IPS-15b (cell line): Measurements from ENCODE around the gene MOB3B.

ENCODE experiments used
- H3K27me3 ChIP-seq: one replicate; pipeline ENCODE4 v1.6.1; 2013; ENCODE audit warnings: low read length; ENCODE audit not compliant: control insufficient read depth, insufficient read depth
- H3K36me3 ChIP-seq: one replicate; pipeline ENCODE4 v1.6.1; 2013; ENCODE audit warnings: low read length; ENCODE audit not compliant: control insufficient read depth, insufficient read depth
- H3K4me1 ChIP-seq: one replicate; pipeline ENCODE4 v1.6.1; 2013; ENCODE audit warnings: mild to moderate bottlenecking, low read length; ENCODE audit not compliant: control insufficient read depth, insufficient read depth
- H3K4me3 ChIP-seq: one replicate; pipeline ENCODE4 v1.5.1; 2013; ENCODE audit warnings: low read depth, low read length
- H3K9ac ChIP-seq: one replicate; pipeline ENCODE4 v1.6.1; 2013; ENCODE audit warnings: low read depth, mild to moderate bottlenecking, low read length
- H3K9me3 ChIP-seq: one replicate; pipeline ENCODE4 v1.6.1; 2013; ENCODE audit warnings: mild to moderate bottlenecking, low read length; ENCODE audit not compliant: control insufficient read depth, insufficient read depth

Gene MOB3B

GRCh38 chr9:27529316-27530278 lies at the start of gene MOB3B:
Gene MOB3B (minus strand): TSS chr9:27529814. CDS start chr9:27455550, 74,264 bp downstream.
- H3K9me3 ChIP-seq = no peaks in the 10 kb centered on the region
- H3K4me1 ChIP-seq = peaks cover 9% of the 10 kb centered on the region
- H3K4me3 ChIP-seq = peak within 1 kb of the TSS; percentile 63
- H3K9ac ChIP-seq = peak within 1 kb of the TSS; percentile 57
- H3K27me3 ChIP-seq = no peaks in the 10 kb centered on the region
- no peaks in the 10 kb centered on the region for H3K36me3 ChIP-seq

- Histone ChIP-seq H3K9ac (peak overlapping the region; percentile 62), H3K4me3 (peak overlapping the region; percentile 82), H3K4me1 (peaks cover 7% of the 10 kb centered on the region), H3K9me3 (peaks cover 3% of the 10 kb centered on the region), H3K36me3 (no peaks in the 10 kb centered on the region), H3K27me3 (peaks cover 6% of the 10 kb centered on the region)
These were observed 44.3 kb upstream of the MOB3B start for GRCh38 chr9:27573634-27574590.

GRCh38 chr9:27572918-27573633 lies 43.5 kb upstream of the MOB3B start, which contains the start of gene C9orf72:
Gene C9orf72 (minus strand): TSS chr9:27573481. CDS start chr9:27567120, 6,361 bp downstream.
- Histone ChIP-seq H3K27me3 (peaks cover 6% of the 10 kb centered on the region), H3K4me1 (peaks cover 7% of the 10 kb centered on the region), H3K9me3 (peaks cover 1% of the 10 kb centered on the region), H3K4me3 (peak within 1 kb of the TSS; percentile 82), H3K36me3 (no peaks in the 10 kb centered on the region), H3K9ac (peak within 1 kb of the TSS; percentile 81)

- Histone ChIP-seq H3K27me3 (peaks cover 6% of the 10 kb centered on the region), H3K4me1 (peaks cover 7% of the 10 kb centered on the region), H3K9ac (peak overlapping the region; percentile 81), H3K36me3 (no peaks in the 10 kb centered on the region), H3K9me3 (no peaks in the 10 kb centered on the region), H3K4me3 (peak overlapping the region; percentile 75)
These were observed 42.9 kb upstream of the MOB3B start for GRCh38 chr9:27572566-27572917.

GRCh38 chr9:27572061-27572460 lies 42.4 kb upstream of the MOB3B start:
- Histone ChIP-seq H3K27me3 (peaks cover 6% of the 10 kb centered on the region), H3K4me3 (peak overlapping the region; percentile 75), H3K9ac (no peak overlapping the region), H3K36me3 (no peaks in the 10 kb centered on the region), H3K4me1 (peaks cover 7% of the 10 kb centered on the region), H3K9me3 (no peaks in the 10 kb centered on the region)

GRCh38 chr9:27571011-27571410 lies 41.4 kb upstream of the MOB3B start:
- Histone ChIP-seq H3K4me1 (peaks cover 7% of the 10 kb centered on the region), H3K36me3 (no peaks in the 10 kb centered on the region), H3K4me3 (no peak overlapping the region), H3K9me3 (no peaks in the 10 kb centered on the region), H3K27me3 (peaks cover 6% of the 10 kb centered on the region), H3K9ac (no peak overlapping the region)

- H3K9ac ChIP-seq = no peak overlapping the region
- peaks cover 7% of the 10 kb centered on the region for H3K4me1 ChIP-seq
- no peaks in the 10 kb centered on the region for H3K9me3 ChIP-seq
These were observed 39.8 kb upstream of the MOB3B start for GRCh38 chr9:27569406-27569805.

GRCh38 chr9:27566118-27566517 lies 36.5 kb upstream of the MOB3B start:
- no peaks in the 10 kb centered on the region for H3K27me3 ChIP-seq
- no peak overlapping the region for H3K4me3 ChIP-seq
- H3K9me3 ChIP-seq = no peaks in the 10 kb centered on the region
- H3K9ac ChIP-seq = no peak overlapping the region
- H3K36me3 ChIP-seq = no peaks in the 10 kb centered on the region
- H3K4me1 ChIP-seq = no peaks in the 10 kb centered on the region

More at GRCh38 chr9:27569406-27569805, 39.8 kb upstream of the MOB3B start:
- no peak overlapping the region for H3K4me3 ChIP-seq
- no peaks in the 10 kb centered on the region for H3K36me3 ChIP-seq
- no peaks in the 10 kb centered on the region for H3K27me3 ChIP-seq

- Histone ChIP-seq H3K4me3 (no peak overlapping the region), H3K9ac (no peak overlapping the region), H3K9me3 (no peaks in the 10 kb centered on the region), H3K27me3 (no peaks in the 10 kb centered on the region), H3K36me3 (no peaks in the 10 kb centered on the region), H3K4me1 (no peaks in the 10 kb centered on the region)
These were observed 36.1 kb upstream of the MOB3B start for GRCh38 chr9:27565696-27566095.

GRCh38 chr9:27564670-27565069 lies 35.1 kb upstream of the MOB3B start:
- H3K4me1 ChIP-seq = no peaks in the 10 kb centered on the region
- no peaks in the 10 kb centered on the region for H3K9me3 ChIP-seq
- H3K36me3 ChIP-seq = no peaks in the 10 kb centered on the region
- H3K27me3 ChIP-seq = no peaks in the 10 kb centered on the region
- no peak overlapping the region for H3K9ac ChIP-seq
- no peak overlapping the region for H3K4me3 ChIP-seq
